ENCODE results near the gene WIF1. TPM values are rescaled to one million over a fixed set of nuclear protein-coding genes. Genes with fewer than 3 reads are reported as not detected.

The WIF1 gene
- total and polyA plus RNA-seq, 2 of the 4 experiments (the other 2 are of a cell fraction): not detected

- Histone ChIP-seq H3K79me1 (ENCODE audit: low read depth in 1 of 2, low read length in 2 of 2) (no peaks in the 10 kb centered on the region), H2AFZ (replicated peaks; ENCODE audit: low read length, poor library complexity) (no peak overlapping the region), H2BK15ac (ENCODE audit: low read depth, low read length) (no peak overlapping the region), H2AK5ac (ENCODE audit: low read depth, low read length) (no peak overlapping the region), H3K27ac (ENCODE audit: insufficient read depth, low read length) (no peak overlapping the region), H4K5ac (ENCODE audit: low read depth, low read length) (no peak overlapping the region), H2BK5ac (ENCODE audit: low read depth, low read length, poor library complexity, severe bottlenecking) (no peak overlapping the region), H3K4me3 (ENCODE audit: insufficient read depth, low read depth, low read length) (no peak overlapping the region), H3K18ac (ENCODE audit: low read depth, low read length) (no peak overlapping the region), H3K27me3 (ENCODE audit: control insufficient read depth, insufficient read depth, low read length) (peaks cover 8% of the 10 kb centered on the region), H4K20me1 (ENCODE audit: insufficient read depth, low read length) (no peaks in the 10 kb centered on the region), H3K9ac (ENCODE audit: low read depth, low read length) (no peak overlapping the region), H3K14ac (replicated peaks; ENCODE audit: low read depth, low read length) (no peak overlapping the region), H3K4me1 (ENCODE audit: control insufficient read depth, insufficient read depth, low read length) (no peaks in the 10 kb centered on the region), H2AK9ac (replicated peaks; ENCODE audit: low read depth, low read length, poor library complexity) (no peak overlapping the region), H3K4ac (ENCODE audit: low read depth, low read length) (no peak overlapping the region), H3K56ac (ENCODE audit: extremely low read depth, insufficient read depth, low read length) (no peak overlapping the region), H2BK120ac (ENCODE audit: low read depth, low read length) (no peak overlapping the region), H3K9me1 (ENCODE audit: insufficient read depth, low read length) (no peaks in the 10 kb centered on the region; the same call in 1 of the 2 replicates), H2BK20ac (ENCODE audit: low read depth, low read length) (no peak overlapping the region), H4K91ac (ENCODE audit: insufficient read depth, low read depth, low read length) (no peak overlapping the region), H3K9me3 (ENCODE audit: control insufficient read depth, insufficient read depth, low read length) (no peaks in the 10 kb centered on the region), H3K36me3 (ENCODE audit: control insufficient read depth, insufficient read depth, low read length) (no peaks in the 10 kb centered on the region), H3K4me2 (ENCODE audit: low read depth, low read length) (no peak overlapping the region), H4K8ac (ENCODE audit: low read depth in 2 of 2, low read length in 2 of 2) (no peak overlapping the region), H3K23ac (ENCODE audit: low read depth, low read length) (no peak overlapping the region)
- CTCF ChIA-PET: no interaction called here
- TF ChIP-seq ELK1 (IDR thresholded peaks at IDR 0.05; ENCODE audit: borderline replicate concordance, low read depth, low read length) (no peak), POLR2A (IDR thresholded peaks at IDR 0.05; ENCODE audit: low read depth, low read length) (no peak), NFE2L2 (IDR thresholded peaks at IDR 0.05; ENCODE audit: low read depth, low read length) (no peak), RFX5 (IDR thresholded peaks at IDR 0.05; ENCODE audit: low read depth, low read length) (no peak), RCOR1 (IDR thresholded peaks at IDR 0.05; ENCODE audit: insufficient replicate concordance, low read length) (no peak), MXI1 (IDR thresholded peaks at IDR 0.05; ENCODE audit: borderline replicate concordance, low read depth, low read length) (no peak), FOS (IDR thresholded peaks at IDR 0.05; ENCODE audit: low read depth, low read length) (no peak), MAZ (IDR thresholded peaks at IDR 0.05; ENCODE audit: borderline replicate concordance, low read depth, low read length) (no peak), SMC3 (IDR thresholded peaks at IDR 0.05; ENCODE audit: low read depth, low read length) (no peak), USF2 (IDR thresholded peaks at IDR 0.05; ENCODE audit: low read depth, low read length) (no peak), RAD21 (IDR thresholded peaks at IDR 0.05; ENCODE audit: low read length) (no peak), BHLHE40 (IDR thresholded peaks at IDR 0.05; ENCODE audit: low read depth, low read length) (no peak), CHD1 (IDR thresholded peaks at IDR 0.05; ENCODE audit: low read depth, low read length) (no peak), MAFK (IDR thresholded peaks at IDR 0.05; ENCODE audit: low read depth, low read length) (no peak), CTCF (conservative IDR thresholded peaks at IDR 0.05; ENCODE audit: low read depth, low read length) (no peak), CEBPB (IDR thresholded peaks at IDR 0.05; ENCODE audit: low read depth, low read length) (no peak)
- no CpG with 5 or more reads among the region's 4 CpGs for WGBS, 2 experiments (ENCODE audit: extremely low coverage in 2 of 2, insufficient read length in 1 of 2)
- POLR2A ChIA-PET (ENCODE audit: unreplicated experiment): no interaction called here
- in situ Hi-C loops (cut with MboI; ENCODE audit: low sequenced_read_pairs) (no loop called here), intact Hi-C loops (cut with micrococcal nuclease) (no loop called here), dilution Hi-C loops (cut with HindIII; ENCODE audit: low sequenced_read_pairs, unreplicated experiment) (no loop called here)
- DNase-seq (no peak), ATAC-seq (ENCODE audit: low read depth) (no peak)
- BruUV-seq (replicated peaks): no TSS peak
Observed at GRCh38 chr12:65055859-65056258, 65.2 kb downstream of the WIF1 start.

Measured in IMR-90 (cell line).